T-helper 17 cell (primary cell): Measurements from ENCODE around the gene PRSS22. TPM values are rescaled to one million over a fixed set of nuclear protein-coding genes. Genes with fewer than 3 reads are reported as not detected.

ENCODE experiments used
- ATAC-seq: fragments of 150-1000 bp; cut with Tn5 transposase; 2 replicates; pipeline ENCODE4 v1.10.0; 2021; ENCODE audit warnings: mild to moderate bottlenecking, moderate library complexity
- DNase-seq, 3 donors: peaks; one replicate each; pipeline versions ENCODE4 v3.0.0 to v3.0.0-alpha.2; 2020 to 2021
- H3K9me3 ChIP-seq: one replicate; pipeline ENCODE4 v1.7.0; 2013; ENCODE audit warnings: low read length, mild to moderate bottlenecking; ENCODE audit not compliant: control insufficient read depth, poor library complexity, severe bottlenecking
- H3K27ac Mint-ChIP-seq: one replicate; pipeline ENCODE4 v1.8.0; 2022; ENCODE audit warnings: mild to moderate bottlenecking, moderate library complexity, mixed read lengths
- H3K27me3 Mint-ChIP-seq: one replicate; pipeline ENCODE4 v1.8.0; 2022; ENCODE audit warnings: mixed read lengths
- H3K36me3 Mint-ChIP-seq: one replicate; pipeline ENCODE4 v1.8.0; 2022; ENCODE audit warnings: low read depth, mixed read lengths
- H3K4me1 Mint-ChIP-seq: one replicate; pipeline ENCODE4 v1.8.0; 2022; ENCODE audit warnings: mild to moderate bottlenecking, mixed read lengths
- H3K4me3 Mint-ChIP-seq: one replicate; pipeline ENCODE4 v1.8.0; 2022; ENCODE audit warnings: mild to moderate bottlenecking, moderate library complexity, mixed read lengths
- total RNA-seq, 4 donors: library from RNA in 2 of 4; stranded (reverse) in 2 of 4; gene quantifications; one replicate each; pipeline ENCODE4 v1.2.3 and lab custom pipeline; 2022 to 2026

Gene PRSS22
- total RNA-seq, 2 donors from 2014 or later = 0.37 to 0.92 TPM

DNA sequence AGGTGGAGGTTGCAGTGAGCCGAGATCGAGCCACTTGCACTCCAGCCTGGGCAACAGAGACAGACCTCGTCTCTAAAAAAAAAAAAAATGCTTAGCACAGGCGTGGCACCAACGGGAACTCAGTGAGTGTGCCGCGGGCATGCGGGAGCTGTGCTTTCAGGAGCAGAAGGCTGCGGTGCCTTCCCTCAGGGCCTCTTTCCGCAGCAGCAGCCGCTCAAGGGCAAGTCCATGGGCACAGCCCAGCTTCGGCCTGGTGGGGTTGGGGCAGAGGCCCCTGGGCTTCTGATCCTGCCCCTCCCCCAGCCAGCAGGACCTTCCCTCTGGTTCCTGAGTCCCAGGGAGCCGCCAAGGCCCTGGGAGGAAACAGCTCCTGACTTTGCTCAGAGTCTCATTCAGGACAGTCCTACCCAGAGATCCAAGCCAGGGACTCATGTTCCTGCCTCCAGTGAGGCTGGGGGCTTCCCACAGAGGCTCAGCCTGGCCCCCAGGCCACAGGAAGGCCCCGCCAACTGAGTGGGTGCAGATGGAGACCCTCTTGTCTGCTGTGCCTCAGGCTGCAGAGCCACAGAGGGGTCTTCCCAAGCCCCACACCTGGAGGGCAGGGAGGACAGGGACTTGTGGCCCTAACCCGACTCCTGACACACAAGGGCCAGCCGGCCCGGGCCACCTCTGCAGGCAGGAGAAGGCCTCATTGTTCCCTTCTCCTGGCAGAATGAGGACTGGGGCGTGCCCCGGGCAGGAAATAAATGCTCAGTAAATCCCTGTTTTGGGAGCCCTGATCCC is 31.2 kb downstream of the PRSS22 start:
- no peaks in the 10 kb centered on the region for H3K4me1 Mint-ChIP-seq
- H3K36me3 Mint-ChIP-seq = no peaks in the 10 kb centered on the region
- H3K9me3 ChIP-seq = no peaks in the 10 kb centered on the region
- ATAC-seq (no peak), DNase-seq (no peak)
- no peak overlapping the region for H3K4me3 Mint-ChIP-seq
- peaks cover 10% of the 10 kb centered on the region for H3K27me3 Mint-ChIP-seq
- no peak overlapping the region for H3K27ac Mint-ChIP-seq

DNA sequence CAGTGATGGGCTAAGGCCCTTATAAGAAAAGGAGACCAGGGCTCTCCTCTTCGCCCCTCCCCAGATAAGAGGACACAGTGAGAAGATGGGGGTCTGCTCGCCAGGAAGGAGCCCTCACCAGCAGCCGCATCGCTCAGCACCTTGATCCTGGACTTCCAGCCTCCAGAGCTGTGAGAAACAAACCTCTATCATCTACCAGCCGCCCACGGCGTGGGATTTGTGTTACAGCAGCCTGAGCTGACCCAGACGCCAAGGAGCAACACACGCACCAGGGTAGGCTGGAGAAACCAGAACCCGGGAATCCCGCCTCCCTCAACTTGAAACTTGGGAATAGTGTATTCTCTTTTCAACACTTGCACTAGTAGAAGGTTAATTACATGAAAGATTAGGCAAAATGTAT is 32.1 kb downstream of the PRSS22 start:
- no peaks in the 10 kb centered on the region for H3K36me3 Mint-ChIP-seq
- no peaks in the 10 kb centered on the region for H3K9me3 ChIP-seq
- ATAC-seq (no peak), DNase-seq (no peak)
- H3K4me1 Mint-ChIP-seq = no peaks in the 10 kb centered on the region
- no peak overlapping the region for H3K27ac Mint-ChIP-seq
- H3K27me3 Mint-ChIP-seq = peaks cover 10% of the 10 kb centered on the region
- H3K4me3 Mint-ChIP-seq = no peak overlapping the region

DNA sequence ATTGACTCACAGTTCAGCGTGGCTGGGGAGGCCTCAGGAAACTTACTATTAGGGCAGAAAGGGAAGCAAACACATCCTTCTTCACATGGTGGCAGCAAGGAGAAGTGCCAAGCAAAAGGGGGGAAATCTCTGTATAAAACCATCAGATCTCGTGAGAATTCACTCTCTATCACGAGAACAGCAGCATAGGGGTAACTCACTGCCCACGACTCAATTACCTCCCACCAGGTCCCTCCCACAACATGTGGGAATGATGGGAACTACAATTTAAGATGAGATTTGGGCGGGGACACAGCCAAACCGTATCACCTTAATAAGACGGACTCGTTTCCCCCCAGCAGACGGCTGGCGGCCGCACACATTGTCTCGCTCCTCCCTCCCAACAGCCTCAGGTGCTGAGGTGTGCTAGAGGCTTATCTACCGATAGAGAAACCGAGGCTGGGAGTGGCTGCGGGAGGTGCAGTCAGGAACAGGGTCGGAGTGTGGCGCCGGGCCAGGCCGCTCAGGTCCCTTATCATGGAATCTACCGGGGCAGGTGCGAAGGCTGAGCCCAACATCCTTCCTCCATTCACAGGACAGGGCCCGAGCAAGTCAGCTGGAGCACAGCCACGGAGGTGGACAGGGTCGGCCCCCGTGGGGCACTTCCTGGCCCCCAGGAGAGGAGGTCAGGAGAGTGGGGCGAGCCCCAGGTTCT is 32.8 kb downstream of the PRSS22 start:
- no peak overlapping the region for H3K27ac Mint-ChIP-seq
- no peak overlapping the region for H3K4me3 Mint-ChIP-seq
- DNase-seq (no peak), ATAC-seq (no peak)
- H3K9me3 ChIP-seq = no peaks in the 10 kb centered on the region
- peaks cover 10% of the 10 kb centered on the region for H3K27me3 Mint-ChIP-seq
- H3K4me1 Mint-ChIP-seq = no peaks in the 10 kb centered on the region
- no peaks in the 10 kb centered on the region for H3K36me3 Mint-ChIP-seq

DNA sequence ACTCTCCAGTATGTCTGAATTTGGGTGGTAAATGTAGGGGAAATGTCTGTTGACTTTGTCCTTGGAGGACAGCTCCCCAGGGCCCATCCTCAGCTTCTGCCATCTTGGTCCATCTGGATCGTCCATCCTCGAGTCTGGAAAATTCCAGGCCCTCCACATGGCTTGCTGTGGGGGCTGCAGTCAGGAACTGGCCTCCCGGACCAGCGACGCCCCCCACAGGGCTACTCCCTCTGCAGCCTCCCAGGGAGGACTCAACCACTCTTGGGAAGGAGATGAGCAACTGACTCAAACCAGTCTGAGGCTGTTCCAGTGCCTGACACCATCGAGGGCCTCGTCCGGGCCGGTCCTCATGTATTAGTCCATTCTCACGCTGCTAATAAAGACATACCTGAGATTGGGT is 33.3 kb downstream of the PRSS22 start:
- Mint-ChIP-seq H3K4me3 (no peak overlapping the region), H3K27me3 (peaks cover 10% of the 10 kb centered on the region), H3K4me1 (no peaks in the 10 kb centered on the region), H3K36me3 (no peaks in the 10 kb centered on the region), H3K27ac (no peak overlapping the region)
- H3K9me3 ChIP-seq = no peaks in the 10 kb centered on the region
- ATAC-seq (no peak), DNase-seq (no peak)

DNA sequence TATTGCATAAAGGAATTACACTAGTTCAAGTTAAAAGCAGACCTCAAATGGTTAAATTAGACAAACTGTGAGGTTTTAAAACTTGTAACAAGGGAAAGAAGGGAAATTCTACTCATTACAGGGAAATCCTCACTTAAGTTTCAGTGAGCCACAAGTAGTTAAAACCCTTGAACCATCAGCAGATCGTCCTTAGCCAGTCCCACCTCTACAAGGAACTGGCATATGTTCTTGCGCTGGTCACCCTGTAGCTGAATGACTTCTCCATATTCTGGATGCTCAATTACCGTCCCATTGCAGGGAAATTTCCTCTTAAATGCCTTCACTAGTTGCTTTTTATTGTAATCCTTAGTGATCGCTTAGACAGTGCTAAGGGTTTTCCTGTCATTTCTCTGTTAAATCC is 35.5 kb downstream of the PRSS22 start:
- H3K27ac Mint-ChIP-seq = no peak overlapping the region
- H3K9me3 ChIP-seq = no peaks in the 10 kb centered on the region
- H3K4me1 Mint-ChIP-seq = no peaks in the 10 kb centered on the region
- H3K36me3 Mint-ChIP-seq = no peaks in the 10 kb centered on the region
- DNase-seq = no peak
- H3K27me3 Mint-ChIP-seq = peaks cover 5% of the 10 kb centered on the region
- H3K4me3 Mint-ChIP-seq = no peak overlapping the region
- ATAC-seq = no peak

DNA sequence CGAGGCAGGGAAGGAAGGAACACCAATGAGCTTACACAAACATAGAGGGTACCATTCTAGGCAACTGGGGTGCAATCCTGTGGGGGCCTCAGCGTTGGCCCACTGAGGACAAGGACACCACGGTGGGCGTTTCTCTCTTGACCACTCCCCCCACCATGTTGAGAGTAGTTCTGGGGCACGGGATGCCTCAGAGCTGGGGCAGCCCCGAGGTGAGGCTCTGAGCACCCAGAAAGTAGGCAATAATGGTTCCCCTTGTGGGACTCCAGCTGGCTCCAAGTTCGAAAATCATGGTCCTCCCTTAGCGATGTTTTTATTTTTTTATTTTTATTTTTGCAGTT is 35.8 kb downstream of the PRSS22 start:
- no peaks in the 10 kb centered on the region for H3K9me3 ChIP-seq
- no peaks in the 10 kb centered on the region for H3K4me1 Mint-ChIP-seq
- DNase-seq (no peak), ATAC-seq (no peak)
- no peak overlapping the region for H3K27ac Mint-ChIP-seq
- no peak overlapping the region for H3K4me3 Mint-ChIP-seq
- H3K36me3 Mint-ChIP-seq = no peaks in the 10 kb centered on the region
- peaks cover 5% of the 10 kb centered on the region for H3K27me3 Mint-ChIP-seq

DNA sequence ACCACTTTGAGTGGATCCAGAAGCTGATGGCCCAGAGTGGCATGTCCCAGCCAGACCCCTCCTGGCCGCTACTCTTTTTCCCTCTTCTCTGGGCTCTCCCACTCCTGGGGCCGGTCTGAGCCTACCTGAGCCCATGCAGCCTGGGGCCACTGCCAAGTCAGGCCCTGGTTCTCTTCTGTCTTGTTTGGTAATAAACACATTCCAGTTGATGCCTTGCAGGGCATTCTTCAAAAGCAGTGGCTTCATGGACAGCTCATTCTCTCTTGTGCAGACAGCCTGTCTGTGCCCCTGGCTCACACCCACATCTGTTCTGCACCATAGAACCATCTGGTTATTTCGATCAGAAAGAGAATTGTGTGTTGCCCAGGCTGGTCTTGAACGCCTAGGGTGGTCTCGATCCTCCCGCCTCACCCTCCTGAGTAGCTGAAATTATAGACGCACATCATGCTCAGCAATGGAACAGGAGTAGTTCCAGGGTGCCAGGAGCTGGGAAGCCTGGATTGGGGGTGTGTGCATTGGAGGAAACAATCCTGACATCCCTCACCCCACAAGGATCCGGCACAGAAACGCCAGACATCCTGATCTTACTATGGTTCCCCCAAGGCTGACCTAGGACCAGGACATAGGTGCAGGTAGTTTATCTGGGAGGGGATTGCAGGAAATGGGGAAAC is 36.3 kb downstream of the PRSS22 start:
- no peak for ATAC-seq
- no peaks in the 10 kb centered on the region for H3K9me3 ChIP-seq
- no peak for DNase-seq
- Mint-ChIP-seq H3K27me3 (peaks cover 5% of the 10 kb centered on the region), H3K4me3 (no peak overlapping the region), H3K36me3 (no peaks in the 10 kb centered on the region), H3K4me1 (no peaks in the 10 kb centered on the region), H3K27ac (no peak overlapping the region)

DNA sequence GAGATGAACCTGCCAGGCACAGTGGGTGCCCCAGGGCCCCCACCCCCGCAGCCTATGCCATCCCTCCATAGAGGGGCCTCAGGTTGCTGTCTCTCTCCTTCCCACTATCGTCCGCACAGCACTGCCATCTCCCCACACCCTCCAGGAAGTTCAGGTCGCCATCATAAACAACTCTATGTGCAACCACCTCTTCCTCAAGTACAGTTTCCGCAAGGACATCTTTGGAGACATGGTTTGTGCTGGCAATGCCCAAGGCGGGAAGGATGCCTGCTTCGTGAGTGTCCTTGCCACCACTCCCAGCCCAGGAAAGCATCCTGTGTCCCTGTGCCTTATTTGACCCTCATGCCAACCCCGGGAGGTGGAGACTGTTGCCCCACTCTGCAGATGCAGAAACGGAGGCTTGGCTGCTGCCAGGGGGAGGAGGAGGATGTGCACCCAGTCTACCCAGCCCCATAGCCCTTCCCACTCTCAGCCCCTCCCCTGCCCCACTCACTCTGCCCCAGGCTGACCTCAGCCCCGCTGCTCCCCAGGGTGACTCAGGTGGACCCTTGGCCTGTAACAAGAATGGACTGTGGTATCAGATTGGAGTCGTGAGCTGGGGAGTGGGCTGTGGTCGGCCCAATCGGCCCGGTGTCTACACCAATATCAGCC is 37.0 kb downstream of the PRSS22 start:
- no peak overlapping the region for H3K4me3 Mint-ChIP-seq
- peaks cover 5% of the 10 kb centered on the region for H3K27me3 Mint-ChIP-seq
- no peak for ATAC-seq
- no peaks in the 10 kb centered on the region for H3K36me3 Mint-ChIP-seq
- H3K9me3 ChIP-seq = no peaks in the 10 kb centered on the region
- H3K27ac Mint-ChIP-seq = no peak overlapping the region
- no peaks in the 10 kb centered on the region for H3K4me1 Mint-ChIP-seq
- DNase-seq = no peak

DNA sequence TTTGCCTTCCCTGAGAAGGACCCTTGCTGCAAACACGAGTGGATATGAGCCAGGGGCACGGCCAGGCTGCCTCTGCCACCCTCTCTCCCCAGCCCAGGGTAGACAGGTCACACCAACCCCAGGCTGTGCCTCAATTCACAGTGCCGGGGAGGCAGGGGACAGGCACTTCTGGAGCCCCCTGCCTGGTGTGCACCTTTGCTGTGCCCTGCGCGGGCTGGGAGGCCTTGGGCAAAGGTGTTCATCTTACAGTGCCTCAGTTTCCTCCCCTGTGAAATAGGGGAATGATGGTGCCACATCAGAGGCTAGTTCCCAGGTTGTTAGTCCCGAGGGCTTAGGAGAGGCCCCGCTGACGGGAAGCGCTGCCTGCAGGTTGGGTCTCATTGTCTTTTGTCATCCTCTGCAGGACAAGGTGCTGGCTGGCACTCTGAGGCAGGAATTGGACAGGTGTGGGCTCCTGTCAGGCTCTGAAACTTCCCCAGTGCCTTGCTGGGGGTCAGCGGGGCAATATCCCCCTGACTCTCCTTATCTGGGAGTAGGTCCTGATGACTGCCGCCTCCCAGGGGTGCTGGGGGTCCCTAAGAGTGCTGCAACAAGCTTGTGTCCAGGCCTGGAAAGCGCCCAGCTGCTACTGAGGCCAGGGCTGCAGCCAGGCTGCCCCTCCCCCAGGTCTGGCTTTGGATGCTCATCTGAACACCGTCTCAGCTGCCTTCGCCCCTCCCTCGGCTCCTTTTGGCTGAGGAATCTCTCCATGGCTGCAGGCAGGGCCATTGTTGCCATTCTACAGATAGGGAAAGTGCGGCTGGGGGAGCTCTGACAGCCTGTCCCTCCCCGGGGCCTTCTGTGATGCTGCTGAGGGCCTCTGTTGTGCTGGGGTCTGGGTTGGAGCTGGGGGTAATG is 37.8 kb downstream of the PRSS22 start:
- ATAC-seq (no peak), DNase-seq (no peak)
- peaks cover 5% of the 10 kb centered on the region for H3K27me3 Mint-ChIP-seq
- no peak overlapping the region for H3K4me3 Mint-ChIP-seq
- H3K27ac Mint-ChIP-seq = no peak overlapping the region
- H3K36me3 Mint-ChIP-seq = no peaks in the 10 kb centered on the region
- no peaks in the 10 kb centered on the region for H3K9me3 ChIP-seq
- H3K4me1 Mint-ChIP-seq = no peaks in the 10 kb centered on the region

DNA sequence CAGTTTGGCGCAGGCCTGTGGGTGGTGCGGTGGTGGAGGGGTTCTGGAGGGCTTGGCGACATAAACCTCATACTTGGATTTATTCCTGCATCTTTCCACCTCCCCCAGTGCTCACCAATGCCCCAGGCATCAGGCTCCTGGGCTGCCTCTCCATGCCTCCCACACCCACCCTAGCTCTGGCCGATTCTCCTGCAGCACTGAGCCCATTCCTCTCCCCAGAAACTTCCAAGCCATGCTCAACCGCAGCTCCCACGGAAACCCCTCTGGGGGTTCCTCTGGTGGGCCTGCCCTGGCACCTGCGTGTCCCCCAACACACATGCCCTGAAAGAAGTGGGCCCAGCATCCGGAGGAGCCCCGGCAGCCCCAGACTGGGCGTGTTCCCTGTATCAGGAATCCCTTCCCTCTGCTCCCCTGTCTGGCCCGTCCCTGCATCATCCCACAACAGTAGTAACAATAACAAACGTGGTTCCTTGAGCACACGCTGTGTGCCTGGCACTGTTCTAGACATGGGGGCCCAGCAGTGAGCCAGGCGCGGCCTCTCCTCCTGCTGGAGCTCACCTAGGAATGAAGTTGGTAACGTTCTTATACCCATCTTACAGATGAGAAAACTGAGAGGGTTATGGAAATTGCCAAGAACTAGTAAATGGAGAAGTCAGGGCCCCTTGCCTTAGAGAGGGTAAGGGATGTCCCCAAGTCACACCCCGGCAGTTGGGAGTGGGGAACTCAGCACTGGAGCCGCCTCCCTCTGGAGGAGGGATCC is 38.6 kb downstream of the PRSS22 start:
- Mint-ChIP-seq H3K27ac (no peak overlapping the region), H3K4me1 (no peaks in the 10 kb centered on the region), H3K4me3 (no peak overlapping the region), H3K27me3 (peaks cover 5% of the 10 kb centered on the region), H3K36me3 (no peaks in the 10 kb centered on the region)
- DNase-seq (no peak), ATAC-seq (no peak)
- H3K9me3 ChIP-seq = no peaks in the 10 kb centered on the region

DNA sequence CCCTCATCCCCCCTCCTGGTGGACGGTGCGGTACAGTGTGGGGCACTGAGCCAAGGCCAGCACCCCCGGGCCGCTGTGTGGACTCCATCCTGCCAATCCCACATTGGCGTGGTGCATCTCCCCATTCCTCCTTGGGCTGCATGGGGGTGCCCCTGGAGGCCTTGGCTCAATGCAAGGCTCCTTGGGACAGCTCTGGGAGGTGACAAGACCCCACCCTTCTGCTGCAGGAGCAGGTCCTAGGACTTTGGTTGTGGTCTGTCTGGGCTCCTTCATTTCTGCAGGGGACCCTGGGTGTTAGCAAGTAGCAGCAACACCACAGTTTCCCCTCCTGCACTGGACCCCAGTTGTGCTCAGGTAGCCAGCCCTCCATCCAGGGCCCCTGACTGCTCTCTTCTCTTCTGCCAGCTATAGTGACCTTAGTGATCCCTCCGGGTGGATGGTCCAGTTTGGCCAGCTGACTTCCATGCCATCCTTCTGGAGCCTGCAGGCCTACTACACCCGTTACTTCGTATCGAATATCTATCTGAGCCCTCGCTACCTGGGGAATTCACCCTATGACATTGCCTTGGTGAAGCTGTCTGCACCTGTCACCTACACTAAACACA is 39.6 kb downstream of the PRSS22 start:
- H3K4me3 Mint-ChIP-seq = peak overlapping the region; percentile 31
- ATAC-seq (no peak), DNase-seq (no peak)
- H3K4me1 Mint-ChIP-seq = no peaks in the 10 kb centered on the region
- H3K36me3 Mint-ChIP-seq = no peaks in the 10 kb centered on the region
- no peak overlapping the region for H3K27ac Mint-ChIP-seq
- no peaks in the 10 kb centered on the region for H3K9me3 ChIP-seq
- H3K27me3 Mint-ChIP-seq = peaks cover 5% of the 10 kb centered on the region
